Endodermal cell (in vitro differentiated cells): Measurements from ENCODE around the gene SLC25A22. TPM values are rescaled to one million over a fixed set of nuclear protein-coding genes. Genes with fewer than 3 reads are reported as not detected.

ENCODE experiments used
- DNase-seq: peaks from one replicate; pipeline ENCODE4 v3.0.0-alpha.2; 2017
- H3K27ac ChIP-seq: 2 replicates; pipeline ENCODE4 v1.5.1; 2013; ENCODE audit warnings: mild to moderate bottlenecking, low read depth, low read length, moderate library complexity
- H3K27me3 ChIP-seq: 2 replicates; pipeline ENCODE4 v1.6.1; 2013; ENCODE audit warnings: mild to moderate bottlenecking, low read length, moderate library complexity; ENCODE audit not compliant: insufficient read depth, control insufficient read depth, poor library complexity, severe bottlenecking
- H3K36me3 ChIP-seq: 2 replicates; pipeline ENCODE4 v1.7.0; 2013; ENCODE audit warnings: mild to moderate bottlenecking, low read length, moderate library complexity; ENCODE audit not compliant: control insufficient read depth, insufficient read depth
- H3K4me1 ChIP-seq: one replicate; pipeline ENCODE4 v1.7.0; 2013; ENCODE audit warnings: low read length; ENCODE audit not compliant: control insufficient read depth, insufficient read depth
- H3K4me3 ChIP-seq: 2 replicates; pipeline ENCODE4 v1.5.1; 2013; ENCODE audit warnings: mild to moderate bottlenecking, low read length, moderate library complexity
- H3K9ac ChIP-seq: 2 replicates; pipeline ENCODE4 v1.6.1; 2013; ENCODE audit warnings: mild to moderate bottlenecking, low read length, moderate library complexity; ENCODE audit not compliant: poor library complexity, severe bottlenecking; ENCODE audit errors: extremely low read depth
- H3K9me3 ChIP-seq: 2 replicates; pipeline ENCODE4 v1.6.1; 2013; ENCODE audit warnings: mild to moderate bottlenecking, low read length, moderate library complexity; ENCODE audit not compliant: control insufficient read depth
- H3K27ac Mint-ChIP-seq: 2 replicates; pipeline ENCODE4 v1.8.0; 2020; ENCODE audit warnings: mixed read lengths
- H3K27me3 Mint-ChIP-seq: 2 replicates; pipeline ENCODE4 v1.8.0; 2021; ENCODE audit warnings: mild to moderate bottlenecking, mixed read lengths; ENCODE audit not compliant: insufficient read depth
- H3K36me3 Mint-ChIP-seq: 2 replicates; pipeline ENCODE4 v1.8.0; 2020; ENCODE audit warnings: low read depth, mixed read lengths
- H3K4me1 Mint-ChIP-seq: 2 replicates; pipeline ENCODE4 v1.8.0; 2020; ENCODE audit warnings: mixed read lengths
- H3K4me3 Mint-ChIP-seq: 2 replicates; pipeline ENCODE4 v1.8.0; 2020; ENCODE audit warnings: mild to moderate bottlenecking, moderate library complexity, mixed read lengths
- H3K9me3 Mint-ChIP-seq: 2 replicates; pipeline ENCODE4 v1.8.0; 2020; ENCODE audit warnings: mild to moderate bottlenecking, mixed read lengths
- WGBS, 2 experiments: methylation state at CpG; one replicate each; pipeline versions ENCODE4 v1.1.5 to v1.1.7; 2013; ENCODE audit warnings: missing lambda C conversion rate in 2 of 2, mixed read lengths in 1 of 2; ENCODE audit not compliant: insufficient coverage in 1 of 2, insufficient read length in 1 of 2; 5-methylcytosine and 5-hydroxymethylcytosine counted together
- total RNA-seq, 2 donors: library from RNA; stranded (reverse); fragmentation: NEBNext Ultra II Directional in 1 of 2; extraction: Animal tissue kit (Norgen Biotek cat#: 25700) in 1 of 2; gene quantifications; 2 replicates in 1 of 2; 3 replicates in 1 of 2; pipeline ENCODE4 v1.2.1, GENCODE V29; 2021
- TF ChIP-seq, protein P1 (sequence below): fragments of 200-600 bp; sonication (generic); conservative IDR thresholded peaks from 2 replicates; pipeline ENCODE4 v1.5.0; 2021; ENCODE audit warnings: antibody characterized with exemption, mild to moderate bottlenecking

SLC25A22 gene
- total RNA-seq, 2 donors from 2014 or later: 46.5 to 56.2 TPM

DNA sequence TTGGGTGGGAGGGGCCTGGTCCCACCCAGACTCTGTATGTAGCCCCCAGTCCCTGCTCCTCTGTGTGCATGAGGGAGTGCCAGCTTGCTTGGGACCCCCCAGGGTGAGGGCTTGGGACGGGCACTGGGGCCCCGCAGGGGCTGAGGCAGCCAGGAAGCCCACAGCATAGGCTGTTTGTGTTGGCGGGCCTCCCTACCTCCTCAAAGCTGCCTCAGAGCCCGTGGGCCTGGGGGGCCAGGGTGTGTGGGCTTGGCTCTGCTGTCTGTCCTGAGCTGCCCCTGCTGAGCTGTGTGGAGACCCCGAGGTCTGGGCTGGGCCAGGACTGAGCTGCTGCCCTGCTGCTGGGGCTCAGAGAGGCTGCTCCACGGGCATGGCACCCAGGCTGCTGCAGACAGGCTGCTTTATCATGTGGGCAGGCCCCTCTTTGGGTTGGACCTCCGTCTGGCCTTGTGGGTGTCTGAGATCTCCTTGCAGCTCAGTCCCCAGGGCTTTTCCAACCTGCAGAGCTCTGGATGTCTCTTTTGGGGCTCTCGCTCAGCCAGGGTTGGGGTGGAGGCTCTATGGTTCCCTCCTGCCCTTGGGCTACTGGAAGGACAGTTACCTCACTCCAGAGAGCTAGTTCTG is 47.9 kb upstream of the SLC25A22 start:
- Mint-ChIP-seq H3K36me3 (no peaks in the 10 kb centered on the region), H3K4me1 (peaks cover 11% of the 10 kb centered on the region), H3K9me3 (no peaks in the 10 kb centered on the region), H3K4me3 (no peak overlapping the region), H3K27ac (no peak overlapping the region), H3K27me3 (peaks cover 6% of the 10 kb centered on the region)
- no peak for DNase-seq
- peaks cover 21% of the 10 kb centered on the region for H3K4me1 ChIP-seq
- no peak overlapping the region for H3K27ac ChIP-seq
- 76 to 84% methylated on average over 6 to 8 of the region's 8 CpGs for WGBS, 2 experiments
- H3K27me3 ChIP-seq: no peaks in the 10 kb centered on the region
- H3K4me3 ChIP-seq: no peak overlapping the region
- TF ChIP-seq, protein P1, sequence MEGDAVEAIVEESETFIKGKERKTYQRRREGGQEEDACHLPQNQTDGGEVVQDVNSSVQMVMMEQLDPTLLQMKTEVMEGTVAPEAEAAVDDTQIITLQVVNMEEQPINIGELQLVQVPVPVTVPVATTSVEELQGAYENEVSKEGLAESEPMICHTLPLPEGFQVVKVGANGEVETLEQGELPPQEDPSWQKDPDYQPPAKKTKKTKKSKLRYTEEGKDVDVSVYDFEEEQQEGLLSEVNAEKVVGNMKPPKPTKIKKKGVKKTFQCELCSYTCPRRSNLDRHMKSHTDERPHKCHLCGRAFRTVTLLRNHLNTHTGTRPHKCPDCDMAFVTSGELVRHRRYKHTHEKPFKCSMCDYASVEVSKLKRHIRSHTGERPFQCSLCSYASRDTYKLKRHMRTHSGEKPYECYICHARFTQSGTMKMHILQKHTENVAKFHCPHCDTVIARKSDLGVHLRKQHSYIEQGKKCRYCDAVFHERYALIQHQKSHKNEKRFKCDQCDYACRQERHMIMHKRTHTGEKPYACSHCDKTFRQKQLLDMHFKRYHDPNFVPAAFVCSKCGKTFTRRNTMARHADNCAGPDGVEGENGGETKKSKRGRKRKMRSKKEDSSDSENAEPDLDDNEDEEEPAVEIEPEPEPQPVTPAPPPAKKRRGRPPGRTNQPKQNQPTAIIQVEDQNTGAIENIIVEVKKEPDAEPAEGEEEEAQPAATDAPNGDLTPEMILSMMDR: no peak
- H3K36me3 ChIP-seq: peaks cover 4% of the 10 kb centered on the region
- H3K9me3 ChIP-seq: no peaks in the 10 kb centered on the region
- no peak overlapping the region for H3K9ac ChIP-seq

DNA sequence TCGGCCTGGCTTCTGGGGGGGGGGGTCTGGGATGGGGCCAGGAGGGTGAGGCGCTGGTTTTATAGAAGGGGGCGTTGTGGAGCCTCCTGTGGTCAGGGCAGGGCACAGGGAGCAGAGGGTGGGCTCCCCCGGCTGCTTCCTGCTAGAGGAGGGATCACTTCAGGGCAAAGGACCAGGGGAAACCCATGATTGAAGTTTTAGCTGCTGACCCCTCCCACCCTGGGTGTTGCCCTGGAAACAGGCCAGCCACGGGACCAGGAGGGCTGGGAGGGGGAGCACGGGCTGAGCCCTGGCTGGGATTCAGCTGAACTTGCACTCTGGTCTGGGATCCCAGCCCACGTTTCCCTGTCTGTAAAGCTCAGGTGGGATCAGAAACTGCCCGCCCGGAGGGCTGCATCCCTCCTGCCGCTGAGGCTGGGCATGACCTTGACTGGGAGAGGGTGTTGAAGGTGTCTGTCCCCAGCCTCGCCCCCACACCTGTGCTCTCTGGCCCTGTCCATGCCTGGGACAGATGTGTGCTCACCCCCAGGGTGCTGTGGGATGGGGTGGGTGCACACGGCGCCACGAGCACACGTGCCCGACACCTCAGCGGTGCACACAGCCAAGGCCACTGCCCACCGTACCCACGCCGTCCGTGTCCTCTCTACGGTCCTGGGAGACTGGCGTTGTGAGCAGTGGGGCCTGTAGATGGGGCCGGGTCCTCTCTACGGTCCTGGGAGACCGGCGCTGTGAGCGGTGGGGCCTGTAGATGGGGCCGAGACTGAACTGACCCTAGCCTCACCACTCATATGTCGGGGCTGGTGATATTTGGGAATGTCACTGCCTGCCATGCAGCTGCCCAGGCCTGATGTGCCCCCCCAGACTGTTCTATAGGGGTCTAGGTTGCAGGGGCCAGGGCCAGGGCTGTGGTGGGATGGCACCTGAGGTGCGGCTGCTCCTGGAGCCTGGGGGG is 46.9 kb upstream of the SLC25A22 start:
- peaks cover 17% of the 10 kb centered on the region for H3K4me1 Mint-ChIP-seq
- peak overlapping the region; percentile 78 for H3K4me3 Mint-ChIP-seq
- H3K4me3 ChIP-seq: peak overlapping the region; percentile 88
- peaks cover 14% of the 10 kb centered on the region for H3K36me3 ChIP-seq
- peak overlapping the region; percentile 60 for H3K9ac ChIP-seq
- H3K36me3 Mint-ChIP-seq: peaks cover 5% of the 10 kb centered on the region
- TF ChIP-seq, protein P1: peak; percentile 53
- H3K4me1 ChIP-seq: peaks cover 18% of the 10 kb centered on the region
- no peaks in the 10 kb centered on the region for H3K27me3 ChIP-seq
- H3K27ac ChIP-seq: peak overlapping the region; percentile 34
- H3K9me3 Mint-ChIP-seq: no peaks in the 10 kb centered on the region
- H3K27ac Mint-ChIP-seq: peak overlapping the region; percentile 90
- peak; percentile 96 for DNase-seq
- peaks cover 5% of the 10 kb centered on the region for H3K27me3 Mint-ChIP-seq
- WGBS, 2 experiments: 39 to 46% methylated on average over 23 to 31 of the region's 31 CpGs
- H3K9me3 ChIP-seq: no peaks in the 10 kb centered on the region

DNA sequence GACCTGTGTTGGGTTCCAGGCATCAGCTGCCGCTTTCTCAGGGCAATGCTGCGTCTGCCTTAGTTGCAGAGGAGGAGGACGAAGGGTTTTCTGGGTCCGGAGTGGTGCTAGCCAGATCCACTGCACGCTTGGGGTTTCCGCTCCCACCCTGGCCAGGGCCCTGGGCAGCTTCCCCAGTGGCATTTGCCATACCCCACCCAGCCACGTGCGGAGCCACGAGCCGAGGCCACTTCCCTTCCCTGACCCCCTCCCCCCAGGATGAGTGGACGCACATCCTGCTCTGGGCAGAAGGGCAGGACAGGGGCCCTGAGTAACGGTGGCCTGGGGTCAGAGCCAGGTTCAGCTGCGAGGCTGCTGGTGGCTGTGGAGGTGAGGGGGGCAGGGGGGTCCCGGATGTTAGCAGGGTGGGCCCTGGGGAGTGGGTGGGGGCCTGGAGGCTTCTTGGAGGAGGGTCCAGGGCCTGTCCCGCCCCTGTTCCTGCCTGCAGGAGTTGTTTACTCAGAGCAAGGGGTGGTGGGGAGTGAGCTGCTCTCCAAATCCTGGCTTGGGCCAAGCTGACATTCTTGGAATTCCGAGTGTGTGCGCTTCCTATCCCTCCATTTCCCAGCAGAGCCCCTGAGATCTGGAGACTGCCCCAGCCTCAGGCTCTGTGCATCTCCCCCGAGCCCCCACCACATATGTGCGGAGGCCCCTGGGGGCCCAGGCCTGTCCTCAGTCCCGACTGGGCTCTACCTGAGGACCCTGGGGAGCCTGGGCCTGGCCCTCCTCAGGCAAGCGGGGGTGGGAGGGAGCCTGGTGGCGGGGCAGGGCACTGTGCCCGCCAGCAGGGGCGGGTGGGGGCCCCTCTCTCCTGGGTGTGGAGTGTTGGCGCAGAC is 46.0 kb upstream of the SLC25A22 start:
- H3K4me1 ChIP-seq: peaks cover 17% of the 10 kb centered on the region
- TF ChIP-seq, protein P1: no peak
- H3K27ac Mint-ChIP-seq: peak overlapping the region; percentile 90
- H3K36me3 Mint-ChIP-seq: peaks cover 11% of the 10 kb centered on the region
- peak overlapping the region; percentile 34 for H3K27ac ChIP-seq
- H3K9me3 ChIP-seq: no peaks in the 10 kb centered on the region
- H3K4me3 Mint-ChIP-seq: peak overlapping the region; percentile 78
- H3K27me3 ChIP-seq: no peaks in the 10 kb centered on the region
- peaks cover 5% of the 10 kb centered on the region for H3K27me3 Mint-ChIP-seq
- no peaks in the 10 kb centered on the region for H3K9me3 Mint-ChIP-seq
- peak; percentile 96 for DNase-seq
- H3K4me1 Mint-ChIP-seq: peaks cover 17% of the 10 kb centered on the region
- peak overlapping the region; percentile 68 for H3K9ac ChIP-seq
- peaks cover 23% of the 10 kb centered on the region for H3K36me3 ChIP-seq
- H3K4me3 ChIP-seq: peak overlapping the region; percentile 88
- WGBS, 2 experiments: 1 to 5% methylated on average over 4 to 24 of the region's 25 CpGs
